Activated CD4-positive, alpha-beta memory T cell treated with anti-CD3 and anti-CD28 coated beads, Interleukin-2, amount 10 ng/mL, durations not matched to agents 7 days and 5 days (primary cell): ENCODE results near the gene ABTB2. TPM values are rescaled to one million over a fixed set of nuclear protein-coding genes. Genes with fewer than 3 reads are reported as not detected.

Source experiments
- CTCF ChIA-PET: fragments of 350-600 bp; sonication (Branson Sonifier 250); formaldehyde crosslinking; loops from one replicate; lab custom pipeline; 2021; ENCODE audit warnings: antibody characterized with exemption, inconsistent platforms; lab: Charles Lee
- POLR2A ChIA-PET: fragments of 350-600 bp; sonication (Branson Sonifier 250); formaldehyde crosslinking; loops from one replicate; lab custom pipeline; 2021; ENCODE audit warnings: antibody characterized with exemption; lab: Charles Lee
- DNase-seq: peaks from one replicate; pipeline ENCODE4 v3.0.0-alpha.2; 2020
- H3K27ac Mint-ChIP-seq: one replicate; pipeline ENCODE4 v1.8.0; 2021; ENCODE audit warnings: mild to moderate bottlenecking, mixed read lengths
- H3K27me3 Mint-ChIP-seq: one replicate; pipeline ENCODE4 v1.8.0; 2021; ENCODE audit warnings: mixed read lengths
- H3K36me3 Mint-ChIP-seq: one replicate; pipeline ENCODE4 v1.8.0; 2021; ENCODE audit warnings: low read depth, mixed read lengths
- H3K4me1 Mint-ChIP-seq: one replicate; pipeline ENCODE4 v1.8.0; 2021; ENCODE audit warnings: mixed read lengths
- H3K4me3 Mint-ChIP-seq: one replicate; pipeline ENCODE4 v1.8.0; 2021; ENCODE audit warnings: mild to moderate bottlenecking, mixed read lengths
- H3K9me3 Mint-ChIP-seq: one replicate; pipeline ENCODE4 v1.8.0; 2021; ENCODE audit warnings: mixed read lengths
- total RNA-seq, 2 experiments: library from RNA; stranded (reverse); gene quantifications; one replicate each; pipeline ENCODE4 v1.2.3, GENCODE V29; 2021

ABTB2 gene
- total RNA-seq, 2 experiments from 2014 or later: 2.3 to 2.7 TPM

DNA sequence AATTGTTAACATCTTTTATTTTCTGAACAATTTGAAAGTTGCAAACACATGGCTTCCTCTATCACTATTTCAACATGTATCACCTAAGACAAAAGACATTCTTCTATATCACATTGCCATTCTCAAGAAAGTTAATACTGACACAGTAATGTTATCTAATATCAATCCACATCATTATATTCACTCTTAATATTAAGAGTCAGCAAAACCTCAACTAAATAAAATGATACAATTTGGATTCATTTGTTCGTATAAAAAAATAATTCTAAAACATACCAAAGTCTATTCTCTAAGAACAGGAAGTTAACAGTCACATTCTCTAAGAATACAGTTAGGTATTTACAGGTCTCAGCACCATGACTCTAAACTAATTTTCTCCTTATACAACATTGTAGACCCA lies 52.0 kb downstream of the ABTB2 start:
- no peaks in the 10 kb centered on the region for H3K9me3 Mint-ChIP-seq
- ChIA-PET CTCF (interaction anchor here (0.6 kb wide), 1 partner anchor 162 kb away, joined by 7 read pairs; no protein-coding TSS in a partner anchor), POLR2A (no interaction called here)
- no peak overlapping the region for H3K27ac Mint-ChIP-seq
- no peak for DNase-seq
- H3K4me3 Mint-ChIP-seq: no peak overlapping the region
- no peaks in the 10 kb centered on the region for H3K36me3 Mint-ChIP-seq
- H3K4me1 Mint-ChIP-seq: peaks cover 21% of the 10 kb centered on the region
- no peaks in the 10 kb centered on the region for H3K27me3 Mint-ChIP-seq

DNA sequence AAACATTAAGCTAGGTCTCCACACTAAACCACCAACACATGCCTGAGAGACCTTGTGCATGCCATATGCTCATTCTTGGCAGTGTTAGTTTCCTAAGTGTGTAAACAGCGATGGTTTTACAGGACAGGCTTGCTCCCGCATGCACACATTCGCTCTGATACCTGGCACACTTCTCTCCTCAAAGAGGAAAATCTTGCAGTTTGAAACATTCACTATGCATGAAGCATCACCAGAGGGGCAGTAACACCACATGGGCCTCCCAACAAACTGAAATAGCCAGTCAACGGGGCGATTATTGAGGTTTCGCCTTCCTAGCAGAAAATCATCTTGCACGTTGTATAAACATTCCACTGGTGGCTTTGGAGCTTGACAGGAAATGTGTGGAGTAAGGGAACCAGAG lies 52.6 kb downstream of the ABTB2 start:
- Mint-ChIP-seq H3K9me3 (no peaks in the 10 kb centered on the region), H3K27ac (no peak overlapping the region), H3K27me3 (no peaks in the 10 kb centered on the region), H3K36me3 (no peaks in the 10 kb centered on the region), H3K4me3 (no peak overlapping the region), H3K4me1 (peaks cover 21% of the 10 kb centered on the region)
- POLR2A ChIA-PET: no interaction called here
- no peak for DNase-seq
- CTCF ChIA-PET: no interaction called here

DNA sequence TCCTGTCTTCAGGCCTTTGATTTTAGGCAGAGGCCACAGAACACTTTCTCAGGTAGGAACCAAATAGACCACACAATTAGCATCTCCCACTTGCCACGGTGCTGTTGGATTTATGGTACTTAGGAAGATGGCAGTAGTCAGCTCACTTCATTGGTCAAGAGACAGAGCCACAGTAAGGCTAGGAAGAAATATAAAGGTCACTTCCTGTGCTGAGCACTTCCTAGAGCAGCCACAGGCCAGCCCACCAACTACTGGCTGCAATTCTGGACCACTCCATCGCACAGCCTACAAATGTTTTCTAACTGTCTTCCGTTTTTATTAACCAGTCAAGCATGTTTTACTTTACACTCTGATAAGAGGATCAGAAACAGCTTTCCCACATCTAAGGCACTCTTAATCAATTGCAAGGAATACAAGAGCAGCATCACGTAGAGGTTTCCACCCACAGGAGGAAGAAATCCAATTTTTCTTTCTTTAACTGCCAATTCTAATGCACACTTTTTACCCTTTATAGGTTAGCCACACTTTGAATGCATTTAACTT lies 54.7 kb downstream of the ABTB2 start:
- H3K4me3 Mint-ChIP-seq: no peak overlapping the region
- CTCF ChIA-PET: interaction anchor here (0.7 kb wide), 1 partner anchor 63 kb away, joined by 4 read pairs; no protein-coding TSS in a partner anchor
- no peaks in the 10 kb centered on the region for H3K36me3 Mint-ChIP-seq
- POLR2A ChIA-PET: no interaction called here
- no peak for DNase-seq
- no peak overlapping the region for H3K27ac Mint-ChIP-seq
- H3K27me3 Mint-ChIP-seq: no peaks in the 10 kb centered on the region
- no peaks in the 10 kb centered on the region for H3K9me3 Mint-ChIP-seq
- peaks cover 15% of the 10 kb centered on the region for H3K4me1 Mint-ChIP-seq

DNA sequence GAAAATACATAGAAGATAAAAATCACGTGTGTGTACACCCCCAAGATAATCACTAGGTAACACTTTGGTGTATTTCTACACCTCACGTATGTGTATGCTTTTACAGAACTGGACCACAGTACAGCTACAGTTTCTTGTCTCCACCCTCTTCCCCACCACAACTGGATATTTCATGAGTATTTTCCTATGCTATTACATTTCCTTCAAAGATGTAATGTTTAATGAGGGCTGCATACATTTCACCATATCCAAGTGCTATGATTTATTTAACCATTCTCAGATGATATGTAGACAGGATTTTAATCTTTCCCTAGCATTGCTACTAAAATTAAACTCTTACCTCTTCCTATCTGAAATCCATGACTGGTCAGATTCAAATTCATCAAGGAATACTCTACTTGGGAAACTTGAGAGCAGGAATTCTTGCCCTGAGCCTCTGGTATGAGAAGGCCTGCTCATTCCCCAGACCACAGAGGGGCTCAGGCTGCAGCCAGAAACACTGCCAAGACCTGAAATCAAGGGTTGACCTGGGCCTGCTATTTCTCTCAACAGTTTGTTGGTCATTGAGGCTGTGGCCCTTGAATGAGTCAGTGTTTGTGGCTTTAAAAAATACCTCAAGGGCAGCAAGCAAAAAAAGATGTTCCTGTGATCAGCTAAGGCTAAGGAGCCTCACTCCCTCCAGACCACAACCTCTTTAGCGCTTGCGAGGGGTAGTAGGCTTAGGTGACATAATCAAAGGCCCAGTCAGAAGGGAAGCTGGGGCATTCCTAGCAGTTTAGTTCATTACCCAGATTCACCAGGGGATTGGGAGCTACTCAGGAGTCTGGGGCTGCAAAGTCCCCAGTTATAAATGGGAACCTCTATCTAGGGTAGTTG lies 55.5 kb downstream of the ABTB2 start:
- no peak for DNase-seq
- Mint-ChIP-seq H3K4me1 (peaks cover 15% of the 10 kb centered on the region), H3K9me3 (no peaks in the 10 kb centered on the region), H3K36me3 (no peaks in the 10 kb centered on the region), H3K27ac (no peak overlapping the region), H3K4me3 (no peak overlapping the region), H3K27me3 (no peaks in the 10 kb centered on the region)
- POLR2A ChIA-PET: no interaction called here
- CTCF ChIA-PET: no interaction called here

DNA sequence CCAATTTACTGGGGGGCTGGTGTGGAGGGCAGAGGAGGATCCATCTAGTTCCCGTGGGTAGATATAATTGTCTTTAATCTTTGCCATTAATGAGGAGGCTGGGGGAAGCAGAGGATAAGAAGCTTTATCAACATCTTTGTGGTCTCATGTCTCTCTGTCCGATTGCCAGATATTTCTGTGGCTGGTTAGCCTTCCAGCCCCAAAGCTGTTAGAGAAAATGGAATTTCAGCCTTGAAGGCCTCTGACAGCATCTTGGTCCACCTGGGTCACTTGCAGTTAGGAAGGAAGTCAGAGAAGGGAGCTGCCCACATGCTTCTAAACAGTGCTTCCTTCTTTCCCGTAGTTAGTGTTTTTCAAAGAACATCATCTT lies 56.9 kb downstream of the ABTB2 start:
- H3K27me3 Mint-ChIP-seq: no peaks in the 10 kb centered on the region
- no peak overlapping the region for H3K27ac Mint-ChIP-seq
- no peak for DNase-seq
- POLR2A ChIA-PET: no interaction called here
- no peaks in the 10 kb centered on the region for H3K36me3 Mint-ChIP-seq
- peaks cover 15% of the 10 kb centered on the region for H3K4me1 Mint-ChIP-seq
- H3K9me3 Mint-ChIP-seq: no peaks in the 10 kb centered on the region
- CTCF ChIA-PET: interaction anchor here (1.9 kb wide), 1 partner anchor 127 kb away, joined by 6 read pairs; no protein-coding TSS in a partner anchor
- H3K4me3 Mint-ChIP-seq: no peak overlapping the region

GRCh38 chr11:34300026-34300925 lies 57.5 kb downstream of the ABTB2 start:
- Mint-ChIP-seq H3K9me3 (no peaks in the 10 kb centered on the region), H3K27me3 (no peaks in the 10 kb centered on the region), H3K27ac (no peak overlapping the region), H3K4me1 (peaks cover 15% of the 10 kb centered on the region), H3K36me3 (no peaks in the 10 kb centered on the region), H3K4me3 (no peak overlapping the region)
- no peak for DNase-seq
- CTCF ChIA-PET: interaction anchor here (1.9 kb wide), 1 partner anchor 126 kb away, joined by 6 read pairs; no protein-coding TSS in a partner anchor
- POLR2A ChIA-PET: no interaction called here

GRCh38 chr11:34299284-34299972 lies 58.4 kb downstream of the ABTB2 start:
- DNase-seq: no peak
- no peak overlapping the region for H3K4me3 Mint-ChIP-seq
- H3K27me3 Mint-ChIP-seq: no peaks in the 10 kb centered on the region
- H3K9me3 Mint-ChIP-seq: no peaks in the 10 kb centered on the region
- H3K36me3 Mint-ChIP-seq: no peaks in the 10 kb centered on the region
- POLR2A ChIA-PET: no interaction called here
- H3K27ac Mint-ChIP-seq: no peak overlapping the region
- peaks cover 15% of the 10 kb centered on the region for H3K4me1 Mint-ChIP-seq
- CTCF ChIA-PET: interaction anchor here (1.9 kb wide), 1 partner anchor 125 kb away, joined by 6 read pairs; no protein-coding TSS in a partner anchor

DNA sequence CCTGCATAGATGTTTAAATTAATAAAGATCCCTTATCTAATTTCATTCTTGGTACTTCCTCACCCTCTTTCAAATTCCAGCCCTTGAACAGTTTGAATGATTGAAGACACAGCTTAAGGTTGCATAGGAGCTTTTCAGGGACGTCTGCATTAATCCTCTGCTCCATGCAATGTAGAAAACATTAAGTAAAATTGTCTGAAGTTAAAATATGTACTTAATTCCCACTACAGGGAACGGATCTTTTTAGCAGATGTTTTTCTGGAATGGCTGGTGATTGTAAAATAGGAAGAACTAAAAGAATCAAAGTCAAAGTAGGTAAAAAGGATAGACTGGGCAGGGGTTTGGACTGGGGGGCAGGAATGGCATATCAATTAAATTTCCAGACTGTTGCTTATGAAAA lies 58.9 kb downstream of the ABTB2 start:
- Mint-ChIP-seq H3K4me1 (peaks cover 15% of the 10 kb centered on the region), H3K27ac (no peak overlapping the region), H3K27me3 (no peaks in the 10 kb centered on the region), H3K9me3 (no peaks in the 10 kb centered on the region), H3K36me3 (no peaks in the 10 kb centered on the region), H3K4me3 (no peak overlapping the region)
- DNase-seq: no peak
- POLR2A ChIA-PET: no interaction called here
- CTCF ChIA-PET: interaction anchor here (1.0 to 1.9 kb wide), 2 partner anchors 124 to 125 kb away, joined by 3 to 6 read pairs; no protein-coding TSS in a partner anchor

DNA sequence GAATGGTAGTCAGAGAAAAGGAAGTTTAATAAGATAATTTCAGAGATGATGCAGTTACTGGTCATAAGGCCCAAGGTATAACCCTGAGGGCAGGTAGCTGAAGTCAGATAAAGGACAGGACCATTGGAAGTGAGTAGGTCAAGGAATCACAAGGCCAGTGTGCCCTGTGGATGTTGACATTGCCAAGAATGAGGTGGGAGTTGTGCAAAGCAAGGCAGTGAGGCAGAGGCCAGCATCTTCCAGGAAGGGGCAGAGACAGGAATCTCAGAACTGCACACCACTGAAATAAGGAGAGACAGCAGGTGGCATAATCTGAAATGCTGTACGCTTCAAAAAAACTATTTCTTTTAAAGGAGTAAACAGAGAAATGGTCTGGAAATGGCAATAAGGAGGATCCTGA lies 61.4 kb downstream of the ABTB2 start:
- ChIA-PET POLR2A (no interaction called here), CTCF (no interaction called here)
- no peak for DNase-seq
- no peaks in the 10 kb centered on the region for H3K36me3 Mint-ChIP-seq
- no peaks in the 10 kb centered on the region for H3K9me3 Mint-ChIP-seq
- H3K27ac Mint-ChIP-seq: no peak overlapping the region
- no peak overlapping the region for H3K4me3 Mint-ChIP-seq
- no peaks in the 10 kb centered on the region for H3K27me3 Mint-ChIP-seq
- H3K4me1 Mint-ChIP-seq: peaks cover 3% of the 10 kb centered on the region

DNA sequence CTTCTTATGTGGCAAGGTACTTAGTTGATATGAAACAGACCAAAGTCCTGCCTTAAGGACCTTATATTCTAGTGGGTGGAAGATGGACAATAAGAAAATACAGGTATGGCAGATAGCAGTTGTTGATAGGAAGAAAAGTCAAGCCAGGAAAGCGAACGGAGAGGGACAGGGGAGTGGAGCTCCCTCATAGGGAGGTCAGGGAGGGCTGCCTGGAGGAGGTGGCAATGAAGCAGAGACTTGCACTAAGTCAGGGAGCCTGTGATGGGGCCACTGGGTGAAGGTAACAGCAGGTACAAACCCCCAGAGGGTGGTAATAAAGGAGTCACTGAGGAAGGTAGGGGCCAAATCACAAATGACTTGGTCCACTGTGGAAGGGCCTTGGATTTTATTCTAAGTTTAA lies 65.3 kb downstream of the ABTB2 start:
- Mint-ChIP-seq H3K27ac (no peak overlapping the region), H3K9me3 (no peaks in the 10 kb centered on the region), H3K4me1 (no peaks in the 10 kb centered on the region), H3K36me3 (no peaks in the 10 kb centered on the region), H3K27me3 (peaks cover 4% of the 10 kb centered on the region), H3K4me3 (no peak overlapping the region)
- no peak for DNase-seq
- POLR2A ChIA-PET: no interaction called here
- CTCF ChIA-PET: no interaction called here

DNA sequence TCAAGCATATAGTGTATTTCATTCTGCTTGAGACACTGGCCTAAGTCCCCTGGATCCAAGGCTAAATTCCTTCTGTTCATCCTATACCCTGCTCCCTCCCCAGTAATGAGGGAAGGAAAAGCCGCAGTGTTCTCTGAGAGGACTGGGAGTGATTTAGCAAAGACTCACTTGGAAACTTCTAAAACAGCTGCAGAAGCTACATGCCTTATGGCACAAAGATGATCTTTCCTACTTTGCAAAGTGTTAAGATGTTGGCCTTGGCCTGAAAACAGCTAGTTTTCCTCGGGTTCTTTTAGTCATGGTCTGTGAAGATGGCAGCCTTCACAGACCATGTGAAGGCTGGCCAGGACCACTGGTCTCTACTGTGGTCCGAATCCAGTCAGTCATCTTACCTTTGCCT lies 65.7 kb downstream of the ABTB2 start:
- DNase-seq: no peak
- Mint-ChIP-seq H3K4me3 (no peak overlapping the region), H3K9me3 (no peaks in the 10 kb centered on the region), H3K4me1 (no peaks in the 10 kb centered on the region), H3K36me3 (no peaks in the 10 kb centered on the region), H3K27ac (no peak overlapping the region), H3K27me3 (peaks cover 4% of the 10 kb centered on the region)
- ChIA-PET POLR2A (no interaction called here), CTCF (no interaction called here)

- peaks cover 6% of the 10 kb centered on the region for H3K27me3 Mint-ChIP-seq
- H3K27ac Mint-ChIP-seq: no peak overlapping the region
- H3K4me1 Mint-ChIP-seq: no peaks in the 10 kb centered on the region
- POLR2A ChIA-PET: no interaction called here
- no peaks in the 10 kb centered on the region for H3K9me3 Mint-ChIP-seq
- CTCF ChIA-PET: no interaction called here
- DNase-seq: no peak
- H3K4me3 Mint-ChIP-seq: no peak overlapping the region
- no peaks in the 10 kb centered on the region for H3K36me3 Mint-ChIP-seq
These were observed 66.9 kb downstream of the ABTB2 start for GRCh38 chr11:34290926-34291325.
